IMR-90 (cell line): Measurements from ENCODE around the gene CEACAM20. TPM values are rescaled to one million over a fixed set of nuclear protein-coding genes. Genes with fewer than 3 reads are reported as not detected.
A peak's percentile ranks its signal among the peaks of the same experiment; 100 is the strongest.

ENCODE experiments used
- ATAC-seq: fragments of 200-7000 bp; cut with Tn5 transposase; 2 replicates; pipeline ENCODE4 v1.9.1; 2020; ENCODE audit warnings: low read depth, mild to moderate bottlenecking, moderate library complexity
- BruUV-seq: library from RNA; stranded (reverse); fragments of 400-500 nt; replicated peaks from 2 replicates; lab custom pipeline; 2021; lab: Mats Ljungman, UMichigan
- CTCF ChIA-PET: fragments of 300-600 bp; formaldehyde crosslinking; extraction: SDS; loops from one replicate; lab custom pipeline; 2021; ENCODE audit warnings: antibody characterized with exemption; lab: Yijun Ruan, JAX
- POLR2A ChIA-PET: fragments of 300-600 bp; sonication (Branson Sonifier 250); formaldehyde crosslinking; loops from one replicate; lab custom pipeline; 2022; ENCODE audit warnings: antibody characterized with exemption; ENCODE audit not compliant: unreplicated experiment; lab: Charles Lee
- DNase-seq: peaks from one replicate; pipeline ENCODE4 v3.0.0; 2013
- H2AFZ ChIP-seq: replicated peaks from 2 replicates; pipeline ENCODE3; 2013; ENCODE audit warnings: low read length, mild to moderate bottlenecking; ENCODE audit not compliant: poor library complexity
- H2AK5ac ChIP-seq: 2 replicates; pipeline ENCODE4 v1.6.1; 2013; ENCODE audit warnings: low read depth, low read length, inconsistent platforms
- H2AK9ac ChIP-seq: replicated peaks from 2 replicates; pipeline ENCODE3; 2013; ENCODE audit warnings: mild to moderate bottlenecking, low read depth, low read length, moderate library complexity; ENCODE audit not compliant: poor library complexity
- H2BK120ac ChIP-seq: 2 replicates; pipeline ENCODE4 v1.6.1; 2013; ENCODE audit warnings: low read depth, low read length, inconsistent platforms
- H2BK15ac ChIP-seq: 3 replicates; pipeline ENCODE4 v1.6.1; 2013; ENCODE audit warnings: low read depth, low read length, inconsistent platforms
- H2BK20ac ChIP-seq: 2 replicates; pipeline ENCODE4 v1.6.1; 2013; ENCODE audit warnings: low read depth, mild to moderate bottlenecking, inconsistent platforms, low read length, moderate library complexity
- H2BK5ac ChIP-seq: 2 replicates; pipeline ENCODE4 v1.6.1; 2013; ENCODE audit warnings: mild to moderate bottlenecking, low read depth, low read length, inconsistent platforms; ENCODE audit not compliant: poor library complexity, severe bottlenecking
- H3K14ac ChIP-seq: replicated peaks from 2 replicates; pipeline ENCODE4 v1.6.1; 2013; ENCODE audit warnings: low read depth, low read length, inconsistent platforms
- H3K18ac ChIP-seq: 2 replicates; pipeline ENCODE4 v1.6.1; 2013; ENCODE audit warnings: low read depth, low read length, control low read depth
- H3K23ac ChIP-seq: 2 replicates; pipeline ENCODE4 v1.6.1; 2013; ENCODE audit warnings: low read depth, low read length, inconsistent platforms
- H3K27ac ChIP-seq: 2 replicates; pipeline ENCODE4 v1.5.1; 2013; ENCODE audit warnings: mild to moderate bottlenecking, control low read depth, low read length; ENCODE audit not compliant: insufficient read depth
- H3K27me3 ChIP-seq: 2 replicates; pipeline ENCODE4 v1.6.1; 2013; ENCODE audit warnings: low read length; ENCODE audit not compliant: control insufficient read depth, insufficient read depth
- H3K36me3 ChIP-seq: 2 replicates; pipeline ENCODE4 v1.6.1; 2013; ENCODE audit warnings: low read length, mixed read lengths; ENCODE audit not compliant: control insufficient read depth, insufficient read depth
- H3K4ac ChIP-seq: 2 replicates; pipeline ENCODE4 v1.6.1; 2013; ENCODE audit warnings: low read depth, low read length, inconsistent platforms
- H3K4me1 ChIP-seq: 2 replicates; pipeline ENCODE4 v1.6.1; 2013; ENCODE audit warnings: low read length, mixed read lengths; ENCODE audit not compliant: control insufficient read depth, insufficient read depth
- H3K4me2 ChIP-seq: 2 replicates; pipeline ENCODE4 v1.6.1; 2013; ENCODE audit warnings: low read depth, mild to moderate bottlenecking, control low read depth, low read length, moderate library complexity
- H3K4me3 ChIP-seq: 2 replicates; pipeline ENCODE4 v1.5.1; 2013; ENCODE audit warnings: low read depth, mild to moderate bottlenecking, control low read depth, low read length, moderate library complexity; ENCODE audit not compliant: insufficient read depth
- H3K56ac ChIP-seq: 2 replicates; pipeline ENCODE4 v1.6.1; 2013; ENCODE audit warnings: low read length, inconsistent platforms; ENCODE audit not compliant: insufficient read depth; ENCODE audit errors: extremely low read depth
- H3K79me1 ChIP-seq, 2 experiments: 2 replicates each; pipeline ENCODE4 v1.6.1; 2013; ENCODE audit warnings: low read length in 2 of 2, inconsistent platforms in 1 of 2, low read depth in 1 of 2
- H3K9ac ChIP-seq: 2 replicates; pipeline ENCODE4 v1.6.1; 2013; ENCODE audit warnings: low read depth, low read length, control low read depth
- H3K9me1 ChIP-seq: 2 replicates; pipeline ENCODE4 v1.6.1; 2013; ENCODE audit warnings: low read length, inconsistent platforms; ENCODE audit not compliant: insufficient read depth
- H3K9me3 ChIP-seq: 2 replicates; pipeline ENCODE4 v1.6.1; 2013; ENCODE audit warnings: low read length; ENCODE audit not compliant: control insufficient read depth, insufficient read depth
- H4K20me1 ChIP-seq: 2 replicates; pipeline ENCODE4 v1.6.1; 2013; ENCODE audit warnings: low read length, inconsistent platforms; ENCODE audit not compliant: insufficient read depth
- H4K5ac ChIP-seq: 2 replicates; pipeline ENCODE4 v1.6.1; 2013; ENCODE audit warnings: mild to moderate bottlenecking, low read depth, low read length, control low read depth
- H4K8ac ChIP-seq, 2 experiments: 2 replicates each; pipeline ENCODE4 v1.6.1; 2013; ENCODE audit warnings: low read depth in 2 of 2, low read length in 2 of 2, control low read depth in 1 of 2, inconsistent platforms in 1 of 2
- H4K91ac ChIP-seq: 2 replicates; pipeline ENCODE4 v1.6.1; 2013; ENCODE audit warnings: low read depth, low read length, inconsistent platforms; ENCODE audit not compliant: insufficient read depth
- CEBPB ChIP-seq: IDR thresholded peaks from 2 replicates; pipeline ENCODE4 v1.6.1; 2012; ENCODE audit warnings: low read depth, low read length, improper control_type of control experiment
- MAFK ChIP-seq: IDR thresholded peaks from 2 replicates; pipeline ENCODE4 v1.6.1; 2012; ENCODE audit warnings: low read depth, low read length, improper control_type of control experiment
- MAZ ChIP-seq: IDR thresholded peaks from 2 replicates; pipeline ENCODE4 v1.6.1; 2012; ENCODE audit warnings: low read depth, mild to moderate bottlenecking, low read length, improper control_type of control experiment, moderate library complexity, borderline replicate concordance
- NFE2L2 ChIP-seq: fragments of 150-350 bp; IDR thresholded peaks from 2 replicates; pipeline ENCODE4 v1.6.1; 2016; ENCODE audit warnings: low read depth, mild to moderate bottlenecking, low read length
- POLR2A ChIP-seq: IDR thresholded peaks from 2 replicates; pipeline ENCODE4 v1.6.1; 2012; ENCODE audit warnings: mild to moderate bottlenecking, low read depth, low read length
- SMC3 ChIP-seq: fragments of 150-350 bp; IDR thresholded peaks from 2 replicates; pipeline ENCODE4 v1.6.1; 2016; ENCODE audit warnings: low read depth, mild to moderate bottlenecking, antibody characterized with exemption, low read length, moderate library complexity
- WGBS, 2 experiments: methylation state at CpG; one replicate each; pipeline versions ENCODE4 v1.1.5 to v1.1.7; 2013; ENCODE audit warnings: missing lambda C conversion rate in 2 of 2; ENCODE audit not compliant: insufficient read length in 1 of 2; ENCODE audit errors: extremely low coverage in 2 of 2; 5-methylcytosine and 5-hydroxymethylcytosine counted together
- dilution Hi-C: fragments of 300-500 bp; cut with HindIII; formaldehyde crosslinking; loops from one replicate; pipeline ENCODE4 v1.14.3; 2018; ENCODE audit warnings: low sequenced_read_pairs; ENCODE audit not compliant: unreplicated experiment
- in situ Hi-C: fragments of 300-500 bp; cut with MboI; formaldehyde crosslinking; loops from 3 replicates; pipeline ENCODE4 v1.14.3; 2019; ENCODE audit warnings: low sequenced_read_pairs, inconsistent platforms, mixed read lengths
- intact Hi-C: fragments of 100-400 bp; cut with micrococcal nuclease; formaldehyde crosslinking; loops from 2 replicates; pipeline ENCODE4 v1.10.0; 2022
- polyA plus RNA-seq, 3 experiments: library from polyadenylated mRNA; depleted of rRNA; stranded (reverse); fragments of >200 nt; gene quantifications; 2 replicates each; pipeline ENCODE4 v1.2.3, GENCODE V29; 2012; ENCODE audit warnings: low replicate concordance in 1 of 3
- total RNA-seq: library from RNA; depleted of rRNA; stranded (reverse); fragments of >200 nt; gene quantifications from 2 replicates; pipeline ENCODE4 v1.2.3, GENCODE V29; 2012

CEACAM20 gene
- total and polyA plus RNA-seq, 2 of the 4 experiments (the other 2 are of a cell fraction), result not detected

DNA sequence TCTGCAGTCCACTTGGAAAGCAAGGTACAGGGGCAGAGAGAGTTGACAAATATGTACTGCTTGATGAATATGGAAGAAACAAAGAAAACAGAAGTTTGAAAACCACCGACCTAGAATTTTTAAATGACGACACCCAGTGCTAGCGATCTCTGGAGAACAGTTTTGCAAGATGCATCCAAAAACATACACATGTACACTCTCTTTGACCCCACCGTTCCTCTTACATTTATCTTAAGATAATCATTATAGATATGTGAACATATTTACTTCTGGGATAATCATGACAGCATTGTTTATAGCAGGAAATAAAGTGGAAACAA, 43.1 kb upstream of the CEACAM20 start:
- Histone ChIP-seq H3K79me1 (no peaks in the 10 kb centered on the region), H2BK120ac (0 out of 2 replicates have a peak overlapping the region, but pooled peaks have one; percentile 1), H3K27me3 (peaks cover 1% of the 10 kb centered on the region; the same call in 1 of the 2 replicates), H4K5ac (no peak overlapping the region), H4K8ac (no peak overlapping the region), H3K9ac (no peak overlapping the region), H3K4me3 (no peak overlapping the region), H2BK5ac (no peak overlapping the region), H2BK15ac (no peak overlapping the region), H2AK5ac (no peak overlapping the region), H3K23ac (no peak overlapping the region), H3K4me1 (peaks cover 3% of the 10 kb centered on the region; the same call in 1 of the 2 replicates), H3K27ac (no peak overlapping the region), H3K4ac (no peak overlapping the region), H3K9me3 (no peaks in the 10 kb centered on the region), H3K56ac (no peak overlapping the region), H3K4me2 (no peak overlapping the region), H4K91ac (no peak overlapping the region), H3K36me3 (no peaks in the 10 kb centered on the region), H2AK9ac (no peak overlapping the region), H4K20me1 (no peaks in the 10 kb centered on the region), H2AFZ (no peak overlapping the region), H3K14ac (no peak overlapping the region), H3K18ac (no peak overlapping the region), H3K9me1 (no peaks in the 10 kb centered on the region; the same call in 1 of the 2 replicates), H2BK20ac (no peak overlapping the region)
- dilution Hi-C loops (no loop called here), in situ Hi-C loops (loop anchor here (5.0 to 25.0 kb wide), 3 partner anchors 85 to 270 kb away; partner anchors contain the start of gene CBLC), intact Hi-C loops (loop anchor here (5.0 to 10.0 kb wide), 3 partner anchors 190 to 382 kb away; partner anchors contain the start of genes CLPTM1 and NECTIN2)
- no TSS peak for BruUV-seq
- ChIA-PET POLR2A (no interaction called here), CTCF (no interaction called here)
- DNase-seq, result no peak
- ATAC-seq, result no peak
- TF ChIP-seq CEBPB (no peak), NFE2L2 (no peak), SMC3 (no peak), MAZ (no peak), MAFK (no peak), POLR2A (no peak)
- no CpG with 5 or more reads among the region's 4 CpGs for WGBS, 2 experiments
